Lung (tissue), 12 donors: ENCODE results near the gene EBF3. TPM values are rescaled to one million over a fixed set of nuclear protein-coding genes. Genes with fewer than 3 reads are reported as not detected.

ENCODE experiments used
- ATAC-seq: fragments of 200-7000 bp; cut with Tn5 transposase; one replicate; pipeline ENCODE4 v1.9.1; 2020; ENCODE audit warnings: moderate number of reproducible peaks; ENCODE audit not compliant: insufficient read depth, low FRiP score
- DNase-seq, 3 donors: peaks; one replicate each; pipeline ENCODE4 v3.0.0-alpha.2; 2013 to 2017
- H3K27ac ChIP-seq, 2 donors: one replicate each; pipeline ENCODE4 v1.5.1; 2013; ENCODE audit warnings: mild to moderate bottlenecking in 2 of 2, moderate library complexity in 2 of 2, control low read depth in 1 of 2, inconsistent platforms in 1 of 2, low read depth in 1 of 2, low read length in 1 of 2
- H3K27me3 ChIP-seq, 3 donors: one replicate each; pipeline ENCODE4 v1.5.1; 2013; ENCODE audit warnings: low read length in 2 of 3; ENCODE audit not compliant: control insufficient read depth in 3 of 3, insufficient read depth in 3 of 3
- H3K36me3 ChIP-seq, 4 donors: one replicate each; pipeline ENCODE4 v1.5.1; 2013; ENCODE audit warnings: low read length in 4 of 4, mild to moderate bottlenecking in 1 of 4, moderate library complexity in 1 of 4; ENCODE audit not compliant: control insufficient read depth in 4 of 4, insufficient read depth in 4 of 4
- H3K4me1 ChIP-seq, 5 donors: one replicate each; pipeline ENCODE4 v1.5.1; 2013; ENCODE audit warnings: low read length in 5 of 5, mild to moderate bottlenecking in 2 of 5, moderate library complexity in 1 of 5; ENCODE audit not compliant: control insufficient read depth in 5 of 5, insufficient read depth in 5 of 5
- H3K4me3 ChIP-seq: one replicate; pipeline ENCODE4 v1.5.1; 2013; ENCODE audit warnings: mild to moderate bottlenecking, control low read depth, moderate library complexity
- H3K9ac ChIP-seq, 2 donors: one replicate each; pipeline ENCODE4 v1.5.1; 2013; ENCODE audit warnings: low read length in 2 of 2, control low read depth in 1 of 2; ENCODE audit not compliant: insufficient read depth in 1 of 2
- H3K9me3 ChIP-seq, 4 donors: one replicate each; pipeline ENCODE4 v1.5.1; 2013; ENCODE audit warnings: low read length in 3 of 4, mild to moderate bottlenecking in 1 of 4, moderate library complexity in 1 of 4; ENCODE audit not compliant: control insufficient read depth in 4 of 4, insufficient read depth in 3 of 4
- CTCF ChIP-seq: IDR thresholded peaks from 2 replicates; pipeline ENCODE4 v1.5.1; 2012; ENCODE audit warnings: mild to moderate bottlenecking; ENCODE audit errors: control extremely low read depth, extremely low read depth
- WGBS, 2 donors: extraction: QIAGEN DNeasy Blood & Tissue Kit; methylation state at CpG; one replicate each; pipeline ENCODE4 v1.1.7; 2013; 5-methylcytosine and 5-hydroxymethylcytosine counted together
- polyA plus RNA-seq, 2 donors: library from polyadenylated mRNA; stranded (reverse); fragments of 200-250 nt; gene quantifications; one replicate each; pipeline ENCODE4 v1.2.1, GENCODE V29; 2013
- total RNA-seq, 2 donors: library from RNA; depleted of rRNA in 1 of 2; stranded (reverse); fragments of >200 nt in 1 of 2; gene quantifications; one replicate each; pipeline ENCODE4 v1.2.1, GENCODE V29; 2014 to 2021
- donor health status: control.
- donor health status: control.
- donor health status: Bipolar disorder and iron deficiency.
- donor health status: healthy.
- donor health status: DM: yes; HTN: yes; CAD: no.

Gene EBF3
- total and polyA plus RNA-seq, 4 donors, result 0.06 to 1.1 (median 0.08) TPM; not detected in 1

DNA sequence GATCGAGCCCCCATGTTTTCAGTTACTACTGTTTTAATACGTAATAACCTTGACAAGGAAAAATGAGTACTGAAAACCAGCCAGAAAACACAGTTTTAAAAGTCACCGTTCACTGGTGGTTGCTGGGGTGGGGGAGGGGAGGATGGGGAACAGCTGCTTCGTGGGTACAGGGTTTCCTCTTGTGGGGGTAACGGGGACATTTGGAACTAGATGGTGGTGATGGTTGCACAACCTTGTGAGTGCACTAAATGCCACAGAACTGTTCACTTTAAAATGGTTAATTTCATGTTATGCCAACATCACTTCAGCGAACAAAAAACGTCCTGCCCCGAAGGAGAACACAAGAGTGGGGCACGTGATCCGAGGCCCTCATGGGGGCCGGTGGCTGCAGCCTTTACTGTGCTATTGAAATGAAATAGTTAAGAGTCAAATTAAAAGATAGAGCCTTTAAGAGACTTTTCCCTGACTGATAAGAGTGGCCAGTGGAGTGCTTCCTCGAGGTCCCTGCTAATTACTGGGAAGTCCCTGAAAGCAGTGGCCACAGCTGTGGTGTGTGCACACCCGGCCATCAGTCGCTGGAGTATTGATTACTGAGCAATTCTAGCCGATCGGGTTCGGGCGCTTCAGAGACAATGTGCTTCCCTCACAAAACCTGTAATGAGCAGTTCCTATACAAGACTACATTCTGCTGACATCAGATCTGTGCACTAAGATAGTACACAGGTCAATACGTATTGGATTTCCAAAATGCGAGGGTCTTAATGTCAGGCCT lies 80.3 kb downstream of the EBF3 start:
- 33 to 39% methylated on average over 20 of the region's 20 CpGs for WGBS, 2 donors
- DNase-seq (peak in 1 of 3 donors; percentile 29), ATAC-seq (no peak)

DNA sequence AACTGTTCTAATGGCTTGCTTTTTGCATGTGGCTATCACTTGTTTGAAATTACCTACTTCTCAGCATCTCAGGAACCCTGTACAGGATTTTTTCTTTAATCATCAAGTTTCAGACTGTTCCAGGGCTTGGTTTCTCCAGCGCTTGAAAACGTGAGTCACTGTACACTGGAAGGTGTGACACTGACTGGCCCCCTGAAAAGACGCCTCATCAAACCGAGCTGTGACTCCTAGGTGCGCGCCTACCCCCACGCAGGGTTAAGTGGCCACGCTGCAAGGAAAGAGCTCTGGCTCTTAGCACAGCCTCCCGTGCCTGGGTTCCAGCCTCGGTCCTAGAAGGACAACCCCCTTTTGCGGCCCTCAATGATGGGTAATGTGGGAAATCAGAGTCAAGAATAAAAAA lies 81.0 kb downstream of the EBF3 start:
- H3K27me3 ChIP-seq, result peaks cover 0 to 54% (median 13%) of the 10 kb centered on the region in 3 donors
- no peak for TF ChIP-seq CTCF
- 71 to 83% methylated on average over 11 of the region's 11 CpGs for WGBS, 2 donors
- no peak overlapping the region for H3K9ac ChIP-seq
- ATAC-seq (no peak), DNase-seq (no peak)
- no peaks in the 10 kb centered on the region for H3K9me3 ChIP-seq
- H3K27ac ChIP-seq, result no peak overlapping the region
- peaks cover 0 to 8% (median 0%) of the 10 kb centered on the region in 5 donors for H3K4me1 ChIP-seq
- no peaks in the 10 kb centered on the region for H3K36me3 ChIP-seq
- H3K4me3 ChIP-seq, result no peak overlapping the region

More for the DNA sequence above, 80.3 kb downstream of the EBF3 start:
- H3K4me3 ChIP-seq, result no peak overlapping the region
- peaks cover 0 to 8% (median 0%) of the 10 kb centered on the region in 5 donors for H3K4me1 ChIP-seq
- no peak for TF ChIP-seq CTCF
- H3K9me3 ChIP-seq, result no peaks in the 10 kb centered on the region
- peaks cover 0 to 54% (median 13%) of the 10 kb centered on the region in 3 donors for H3K27me3 ChIP-seq
- H3K27ac ChIP-seq, result no peak overlapping the region
- no peak overlapping the region for H3K9ac ChIP-seq
- no peaks in the 10 kb centered on the region for H3K36me3 ChIP-seq

- ATAC-seq (no peak), DNase-seq (no peak)
These were observed 81.6 kb downstream of the EBF3 start for GRCh38 chr10:129882291-129883010.

More at GRCh38 chr10:129882291-129883010, 81.6 kb downstream of the EBF3 start:
- Histone ChIP-seq H3K36me3 (no peaks in the 10 kb centered on the region), H3K27ac (no peak overlapping the region), H3K4me1 (peaks cover 0 to 8% (median 0%) of the 10 kb centered on the region in 5 donors), H3K27me3 (peaks cover 0 to 49% (median 13%) of the 10 kb centered on the region in 3 donors), H3K9ac (no peak overlapping the region), H3K9me3 (peaks cover 0 to 2% (median 0%) of the 10 kb centered on the region in 4 donors), H3K4me3 (no peak overlapping the region)
- WGBS, 2 donors, result 65 to 66% methylated on average over 9 of the region's 9 CpGs
- TF ChIP-seq CTCF, result no peak
